Natural killer cell (primary cell): ENCODE results near the gene RPRD1B. TPM values are rescaled to one million over a fixed set of nuclear protein-coding genes. Genes with fewer than 3 reads are reported as not detected.

ENCODE experiments used
- ATAC-seq, 3 donors: fragments of 150-1000 bp in 2 of 3; fragments of 200-7000 bp in 1 of 3; cut with Tn5 transposase; 1 replicate in 1 of 3; 2 replicates in 2 of 3; pipeline ENCODE4 v1.10.0; 2021; ENCODE audit warnings: mild to moderate bottlenecking in 2 of 3, moderate library complexity in 2 of 3
- DNase-seq, 2 donors: peaks; one replicate each; pipeline versions ENCODE4 v3.0.0 to v3.0.0-alpha.2; 2013 to 2021; ENCODE audit warnings: mixed read lengths in 1 of 2
- H3K27ac ChIP-seq: one replicate; pipeline ENCODE4 v1.5.1; 2013; ENCODE audit warnings: mild to moderate bottlenecking, low read length
- H3K27me3 ChIP-seq: one replicate; pipeline ENCODE4 v1.6.1; 2013; ENCODE audit warnings: low read length; ENCODE audit not compliant: control insufficient read depth, insufficient read depth
- H3K36me3 ChIP-seq: one replicate; pipeline ENCODE4 v1.6.1; 2013; ENCODE audit warnings: low read length; ENCODE audit not compliant: control insufficient read depth, insufficient read depth
- H3K4me1 ChIP-seq: one replicate; pipeline ENCODE4 v1.6.1; 2013; ENCODE audit warnings: low read length; ENCODE audit not compliant: control insufficient read depth, insufficient read depth
- H3K4me3 ChIP-seq: one replicate; pipeline ENCODE4 v1.5.1; 2013; ENCODE audit warnings: low read length
- H3K9me3 ChIP-seq: one replicate; pipeline ENCODE4 v1.6.1; 2013; ENCODE audit warnings: low read length; ENCODE audit not compliant: control insufficient read depth, insufficient read depth
- H3K27ac Mint-ChIP-seq, 2 donors: one replicate each; pipeline ENCODE4 v1.8.0; 2022; ENCODE audit warnings: mild to moderate bottlenecking in 2 of 2, mixed read lengths in 2 of 2, moderate library complexity in 1 of 2
- H3K27me3 Mint-ChIP-seq, 2 donors: one replicate each; pipeline ENCODE4 v1.8.0; 2022; ENCODE audit warnings: low read depth in 2 of 2, mixed read lengths in 2 of 2
- H3K36me3 Mint-ChIP-seq: one replicate; pipeline ENCODE4 v1.8.0; 2022; ENCODE audit warnings: mixed read lengths
- H3K4me1 Mint-ChIP-seq, 2 donors: one replicate each; pipeline ENCODE4 v1.8.0; 2022; ENCODE audit warnings: mixed read lengths in 2 of 2
- H3K4me3 Mint-ChIP-seq: one replicate; pipeline ENCODE4 v1.8.0; 2022; ENCODE audit warnings: mild to moderate bottlenecking, moderate library complexity, mixed read lengths
- H3K9me3 Mint-ChIP-seq, 2 donors: one replicate each; pipeline ENCODE4 v1.8.0; 2022; ENCODE audit warnings: mixed read lengths in 2 of 2
- WGBS: methylation state at CpG from one replicate; pipeline ENCODE4 v1.1.7; 2013; ENCODE audit warnings: missing lambda C conversion rate; ENCODE audit not compliant: insufficient coverage; 5-methylcytosine and 5-hydroxymethylcytosine counted together
- intact Hi-C: fragments of 100-400 bp; cut with micrococcal nuclease; formaldehyde crosslinking; loops from one replicate; pipeline ENCODE4 v1.14.2; 2022
- total RNA-seq, 4 donors: library from RNA; stranded (reverse); fragments of 120-200 nt in 1 of 4; gene quantifications; one replicate each; pipeline versions ENCODE4 v1.2.3 to v1.2.4, GENCODE V29; 2013 to 2022
- TF ChIP-seq, protein P1 (sequence below): fragments of 200-600 bp; IDR thresholded peaks from one replicate; pipeline ENCODE4 v1.8.0; 2022; ENCODE audit warnings: antibody characterized with exemption

RPRD1B gene
- total RNA-seq, 3 donors from 2014 or later (not counting 1 experiment from before 2014, with no cell fraction given), result 75.8 to 87.3 (median 77.6) TPM

DNA sequence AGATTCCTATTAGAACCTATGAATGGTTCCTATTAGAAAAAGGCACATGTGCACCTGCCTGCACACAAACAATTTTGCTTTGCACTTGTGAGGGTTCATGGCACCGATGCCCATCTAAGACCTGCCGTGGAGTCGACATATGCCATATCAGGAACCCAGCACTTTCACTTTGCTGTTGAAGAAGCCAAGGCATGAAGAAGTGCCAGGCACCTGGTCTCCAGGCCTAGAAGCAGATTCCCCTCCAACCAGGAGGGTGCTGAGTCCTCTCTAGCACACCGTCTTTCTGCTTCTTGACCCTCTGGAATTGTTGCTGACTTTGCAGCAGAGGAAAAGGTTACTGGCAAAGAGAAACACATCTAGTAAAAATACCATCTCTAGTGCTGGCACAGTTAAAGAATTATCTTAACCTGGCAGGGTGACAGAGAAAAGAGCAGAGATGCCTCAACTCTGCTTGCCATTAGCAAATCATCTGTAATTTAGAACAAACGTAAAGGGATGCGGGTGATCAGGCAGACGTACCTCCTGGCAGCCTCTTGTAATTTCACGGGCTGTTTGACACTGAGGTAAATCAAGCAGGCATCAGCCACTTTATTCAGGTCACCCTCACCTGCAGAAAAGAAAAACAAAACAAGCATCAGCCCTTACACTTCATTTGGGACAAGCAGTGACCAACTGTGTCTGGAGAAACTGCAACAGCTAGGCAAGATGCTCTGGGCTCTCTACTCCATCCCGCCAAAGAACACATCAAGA is 37.5 kb upstream of the RPRD1B start:
- ATAC-seq, result no peak
- DNase-seq, result no peak
- H3K9me3 ChIP-seq, result no peaks in the 10 kb centered on the region
- Mint-ChIP-seq H3K36me3 (peaks cover 38% of the 10 kb centered on the region), H3K4me1 (peaks cover 7 to 8% of the 10 kb centered on the region in 2 donors), H3K9me3 (no peaks in the 10 kb centered on the region), H3K4me3 (no peak overlapping the region), H3K27ac (no peak overlapping the region), H3K27me3 (no peaks in the 10 kb centered on the region)
- intact Hi-C loops, result no loop called here
- H3K27ac ChIP-seq, result no peak overlapping the region
- H3K36me3 ChIP-seq, result peaks cover 65% of the 10 kb centered on the region
- WGBS, result 92% methylated on average over 9 of the region's 9 CpGs
- H3K4me1 ChIP-seq, result peaks cover 16% of the 10 kb centered on the region
- no peaks in the 10 kb centered on the region for H3K27me3 ChIP-seq
- TF ChIP-seq, protein P1, sequence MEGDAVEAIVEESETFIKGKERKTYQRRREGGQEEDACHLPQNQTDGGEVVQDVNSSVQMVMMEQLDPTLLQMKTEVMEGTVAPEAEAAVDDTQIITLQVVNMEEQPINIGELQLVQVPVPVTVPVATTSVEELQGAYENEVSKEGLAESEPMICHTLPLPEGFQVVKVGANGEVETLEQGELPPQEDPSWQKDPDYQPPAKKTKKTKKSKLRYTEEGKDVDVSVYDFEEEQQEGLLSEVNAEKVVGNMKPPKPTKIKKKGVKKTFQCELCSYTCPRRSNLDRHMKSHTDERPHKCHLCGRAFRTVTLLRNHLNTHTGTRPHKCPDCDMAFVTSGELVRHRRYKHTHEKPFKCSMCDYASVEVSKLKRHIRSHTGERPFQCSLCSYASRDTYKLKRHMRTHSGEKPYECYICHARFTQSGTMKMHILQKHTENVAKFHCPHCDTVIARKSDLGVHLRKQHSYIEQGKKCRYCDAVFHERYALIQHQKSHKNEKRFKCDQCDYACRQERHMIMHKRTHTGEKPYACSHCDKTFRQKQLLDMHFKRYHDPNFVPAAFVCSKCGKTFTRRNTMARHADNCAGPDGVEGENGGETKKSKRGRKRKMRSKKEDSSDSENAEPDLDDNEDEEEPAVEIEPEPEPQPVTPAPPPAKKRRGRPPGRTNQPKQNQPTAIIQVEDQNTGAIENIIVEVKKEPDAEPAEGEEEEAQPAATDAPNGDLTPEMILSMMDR, result no peak
- no peak overlapping the region for H3K4me3 ChIP-seq

DNA sequence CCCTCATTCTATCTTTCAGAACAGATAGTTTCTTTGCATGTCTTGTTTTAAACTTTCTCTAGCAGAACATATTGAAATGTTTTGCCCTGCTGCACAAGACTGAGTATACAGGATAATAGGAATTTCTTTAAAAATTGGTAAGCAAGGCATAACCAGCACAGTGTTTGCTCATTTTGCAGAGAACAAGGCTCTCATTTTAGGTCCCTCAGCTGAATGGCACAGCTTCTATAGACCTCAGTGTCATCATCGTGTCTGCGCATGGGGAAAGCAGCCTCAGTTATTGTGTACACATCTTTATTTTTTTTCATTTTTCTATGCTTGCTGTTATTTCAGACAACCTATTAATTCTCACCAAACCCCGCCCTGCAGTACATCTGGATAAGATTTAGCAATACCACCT is 36.0 kb upstream of the RPRD1B start:
- no peak overlapping the region for H3K4me3 Mint-ChIP-seq
- no peaks in the 10 kb centered on the region for H3K27me3 ChIP-seq
- H3K27ac ChIP-seq, result no peak overlapping the region
- no peak overlapping the region for H3K27ac Mint-ChIP-seq
- DNase-seq (no peak), ATAC-seq (no peak)
- peaks cover 42% of the 10 kb centered on the region for H3K36me3 Mint-ChIP-seq
- WGBS, result 98% methylated on average over 3 of the region's 3 CpGs
- intact Hi-C loops, result no loop called here
- H3K4me1 Mint-ChIP-seq, result no peaks in the 10 kb centered on the region
- H3K9me3 ChIP-seq, result no peaks in the 10 kb centered on the region
- H3K9me3 Mint-ChIP-seq, result no peaks in the 10 kb centered on the region
- peaks cover 76% of the 10 kb centered on the region for H3K36me3 ChIP-seq
- no peak overlapping the region for H3K4me3 ChIP-seq
- TF ChIP-seq, protein P1, result no peak
- peaks cover 4% of the 10 kb centered on the region for H3K4me1 ChIP-seq
- H3K27me3 Mint-ChIP-seq, result no peaks in the 10 kb centered on the region

GRCh38 chr20:37999526-38000263 is 33.9 kb upstream of the RPRD1B start:
- no peaks in the 10 kb centered on the region for H3K4me1 ChIP-seq
- WGBS, result 91% methylated on average over 15 of the region's 15 CpGs
- intact Hi-C loops, result no loop called here
- DNase-seq, result no peak
- Mint-ChIP-seq H3K27me3 (no peaks in the 10 kb centered on the region), H3K9me3 (no peaks in the 10 kb centered on the region), H3K27ac (no peak overlapping the region), H3K4me3 (no peak overlapping the region), H3K4me1 (no peaks in the 10 kb centered on the region), H3K36me3 (peaks cover 42% of the 10 kb centered on the region)
- ATAC-seq, result no peak
- H3K27ac ChIP-seq, result no peak overlapping the region
- H3K9me3 ChIP-seq, result no peaks in the 10 kb centered on the region
- TF ChIP-seq, protein P1, result no peak
- no peak overlapping the region for H3K4me3 ChIP-seq
- H3K36me3 ChIP-seq, result peaks cover 87% of the 10 kb centered on the region
- H3K27me3 ChIP-seq, result no peaks in the 10 kb centered on the region
